WTC11 (cell line): ENCODE measurements around the gene PAIP2B. TPM values are rescaled to one million over a fixed set of nuclear protein-coding genes. Genes with fewer than 3 reads are reported as not detected.

Experiments
- ATAC-seq: fragments of 200-7000 bp; cut with Tn5 transposase; 2 replicates; pipeline ENCODE4 v1.10.0; 2021; ENCODE audit warnings: mild to moderate bottlenecking, moderate library complexity
- CTCF ChIA-PET: fragments of 300-600 bp; sonication (Branson Sonifier 250); formaldehyde crosslinking; loops from one replicate; lab custom pipeline; 2021; ENCODE audit warnings: antibody characterized with exemption; lab: Charles Lee
- POLR2A ChIA-PET: fragments of 350-600 bp; sonication (Branson Sonifier 250); formaldehyde crosslinking; loops from one replicate; lab custom pipeline; 2021; ENCODE audit warnings: antibody characterized with exemption; lab: Charles Lee
- DNase-seq: peaks from one replicate; pipeline ENCODE4 v3.0.0; 2021; ENCODE audit warnings: low spot score
- H3K27ac Mint-ChIP-seq: 2 replicates; pipeline ENCODE4 v1.8.0; 2021; ENCODE audit warnings: mixed read lengths
- H3K27me3 Mint-ChIP-seq: 2 replicates; pipeline ENCODE4 v1.8.0; 2021; ENCODE audit warnings: low read depth, mild to moderate bottlenecking, moderate library complexity, mixed read lengths
- H3K36me3 Mint-ChIP-seq: 2 replicates; pipeline ENCODE4 v1.8.0; 2021; ENCODE audit warnings: mixed read lengths
- H3K4me1 Mint-ChIP-seq: 2 replicates; pipeline ENCODE4 v1.8.0; 2022; ENCODE audit warnings: mixed read lengths
- H3K4me3 Mint-ChIP-seq: 2 replicates; pipeline ENCODE4 v1.8.0; 2021; ENCODE audit warnings: mild to moderate bottlenecking, moderate library complexity, mixed read lengths
- H3K9me3 Mint-ChIP-seq: 2 replicates; pipeline ENCODE4 v1.8.0; 2021; ENCODE audit warnings: mixed read lengths
- AFF4 ChIP-seq: sonication (generic); formaldehyde crosslinking; IDR thresholded peaks from 2 replicates; pipeline ENCODE4 v1.8.1; 2023; ENCODE audit warnings: mild to moderate bottlenecking, missing genetic modification reagents, borderline replicate concordance
- ATF1 ChIP-seq: sonication (generic); formaldehyde crosslinking; IDR thresholded peaks from 2 replicates; pipeline ENCODE4 v1.8.1; 2023; ENCODE audit warnings: mild to moderate bottlenecking, moderate library complexity, missing genetic modification reagents
- CDX4 ChIP-seq: fragments of 250-450 bp; sonication (Bioruptor Pico); IDR thresholded peaks from 2 replicates; pipeline ENCODE4 v1.9.0; 2021; ENCODE audit warnings: moderate library complexity, mild to moderate bottlenecking, inconsistent platforms, borderline replicate concordance
- CREM ChIP-seq: sonication (generic); formaldehyde crosslinking; IDR thresholded peaks from 2 replicates; pipeline ENCODE4 v1.8.1; 2022; ENCODE audit warnings: mild to moderate bottlenecking, missing genetic modification reagents, moderate library complexity
- ESRRA ChIP-seq: sonication (generic); formaldehyde crosslinking; IDR thresholded peaks from 2 replicates; pipeline ENCODE4 v1.8.1; 2022; ENCODE audit warnings: mild to moderate bottlenecking, missing genetic modification reagents, borderline replicate concordance
- GRHL2 ChIP-seq: fragments of 250-450 bp; sonication (Bioruptor Pico); IDR thresholded peaks from 2 replicates; pipeline ENCODE4 v1.8.0; 2022; ENCODE audit warnings: mild to moderate bottlenecking, moderate library complexity; ENCODE audit not compliant: insufficient replicate concordance, severe bottlenecking
- IRF1 ChIP-seq: sonication (generic); formaldehyde crosslinking; IDR thresholded peaks from 2 replicates; pipeline ENCODE4 v1.8.0; 2023; ENCODE audit warnings: missing genetic modification reagents
- KAT7 ChIP-seq: sonication (generic); formaldehyde crosslinking; IDR thresholded peaks from 2 replicates; pipeline ENCODE4 v1.8.1; 2023; ENCODE audit warnings: missing genetic modification reagents, mild to moderate bottlenecking, borderline replicate concordance
- NR1H2 ChIP-seq: sonication (generic); formaldehyde crosslinking; IDR thresholded peaks from 2 replicates; pipeline ENCODE4 v1.9.0; 2021; ENCODE audit warnings: mild to moderate bottlenecking, moderate library complexity, missing genetic modification reagents
- PRRX2 ChIP-seq: fragments of 250-450 bp; sonication (Bioruptor Pico); IDR thresholded peaks from 2 replicates; pipeline ENCODE4 v1.8.0; 2021; ENCODE audit warnings: mild to moderate bottlenecking
- SMAD4 ChIP-seq: sonication (generic); formaldehyde crosslinking; IDR thresholded peaks from 2 replicates; pipeline ENCODE4 v1.8.0; 2022; ENCODE audit warnings: mild to moderate bottlenecking, missing genetic modification reagents
- STAT6 ChIP-seq: sonication (generic); formaldehyde crosslinking; conservative IDR thresholded peaks from 2 replicates; pipeline ENCODE4 v1.8.1; 2023; ENCODE audit warnings: mild to moderate bottlenecking, low read depth, missing genetic modification reagents, moderate library complexity
- ZBTB21 ChIP-seq: sonication (generic); formaldehyde crosslinking; IDR thresholded peaks from 2 replicates; pipeline ENCODE4 v1.8.1; 2023; ENCODE audit warnings: mild to moderate bottlenecking, missing genetic modification reagents, borderline replicate concordance
- ZNF423 ChIP-seq: fragments of 250-450 bp; sonication (Bioruptor Pico); IDR thresholded peaks from 2 replicates; pipeline ENCODE4 v2.1.2; 2022; ENCODE audit warnings: mild to moderate bottlenecking, moderate library complexity
- ZNF425 ChIP-seq: fragments of 250-450 bp; sonication (Bioruptor Pico); conservative IDR thresholded peaks from 2 replicates; pipeline ENCODE4 v1.9.0; 2021; ENCODE audit warnings: mild to moderate bottlenecking
- total RNA-seq: library from RNA; stranded (reverse); gene quantifications from 3 replicates; pipeline ENCODE4 v1.2.3, GENCODE V29; 2021

The PAIP2B gene
- total RNA-seq, 1 experiment from 2014 or later: 19.3 TPM

GRCh38 chr2:71154279-71154678 lies 72.6 kb downstream of the PAIP2B start (continued):
- TF ChIP-seq NR1H2 (no peak), ZBTB21 (CRISPR knock-in tag) (no peak), KAT7 (CRISPR knock-in tag) (no peak), AFF4 (CRISPR knock-in tag) (no peak)

- H3K4me1 Mint-ChIP-seq: peaks cover 14% of the 10 kb centered on the region
- ChIA-PET POLR2A (no interaction called here), CTCF (interaction anchor here (1.0 to 1.8 kb wide), 4 partner anchors 37 to 302 kb away, joined by 3 to 8 read pairs (median 4); no protein-coding TSS in a partner anchor)
- DNase-seq (no peak), ATAC-seq (no peak)
- no peaks in the 10 kb centered on the region; the same call in 1 of the 2 replicates for H3K27me3 Mint-ChIP-seq
- H3K27ac Mint-ChIP-seq: no peak overlapping the region
- TF ChIP-seq GRHL2 (CRISPR knock-in tag) (no peak), SMAD4 (CRISPR knock-in tag) (no peak), ATF1 (CRISPR knock-in tag) (no peak), CDX4 (CRISPR knock-in tag) (no peak), ZNF425 (CRISPR knock-in tag) (no peak), STAT6 (CRISPR knock-in tag) (no peak), IRF1 (no peak), ZNF423 (no peak), ESRRA (no peak), CREM (CRISPR knock-in tag) (no peak), PRRX2 (CRISPR knock-in tag) (no peak)
- no peaks in the 10 kb centered on the region for H3K9me3 Mint-ChIP-seq
- H3K36me3 Mint-ChIP-seq: peaks cover 15% of the 10 kb centered on the region
- H3K4me3 Mint-ChIP-seq: no peak overlapping the region
These were observed 73.2 kb downstream of the PAIP2B start for GRCh38 chr2:71153585-71154224.
